ENCODE results near the gene ANTXRL.

The ANTXRL gene

GRCh38 chr10:46317370-46317769 lies 30.6 kb downstream of the ANTXRL start:
- H3K4me2 ChIP-seq: no peak overlapping the region
- H3K9ac ChIP-seq: no peak overlapping the region
- H3K4me1 ChIP-seq: no peaks in the 10 kb centered on the region
- H4K20me1 ChIP-seq: no peaks in the 10 kb centered on the region
- TF ChIP-seq Cebpa-rat (IDR thresholded peaks at IDR 0.05): no peak
- no peak overlapping the region for H3K27ac ChIP-seq
- no peaks in the 10 kb centered on the region for H3K9me3 ChIP-seq
- no peaks in the 10 kb centered on the region for H3K27me3 ChIP-seq
- H3K36me3 ChIP-seq: no peaks in the 10 kb centered on the region
- H3K4me3 ChIP-seq: no peak overlapping the region

GRCh38 chr10:46317889-46318288 lies 31.1 kb downstream of the ANTXRL start:
- Histone ChIP-seq H3K27ac (no peak overlapping the region), H3K9me3 (no peaks in the 10 kb centered on the region), H3K36me3 (no peaks in the 10 kb centered on the region), H3K4me3 (no peak overlapping the region), H3K4me2 (no peak overlapping the region), H3K27me3 (no peaks in the 10 kb centered on the region), H3K4me1 (no peaks in the 10 kb centered on the region), H3K9ac (no peak overlapping the region), H4K20me1 (no peaks in the 10 kb centered on the region)
- no peak for TF ChIP-seq Cebpa-rat (IDR thresholded peaks at IDR 0.05)

- Histone ChIP-seq H3K27ac (no peak overlapping the region), H3K4me1 (no peaks in the 10 kb centered on the region), H3K9me3 (no peaks in the 10 kb centered on the region), H3K36me3 (no peaks in the 10 kb centered on the region), H3K4me2 (no peak overlapping the region), H3K27me3 (no peaks in the 10 kb centered on the region), H4K20me1 (no peaks in the 10 kb centered on the region), H3K4me3 (no peak overlapping the region), H3K9ac (no peak overlapping the region)
- TF ChIP-seq Cebpa-rat (IDR thresholded peaks at IDR 0.05): no peak
Measured at GRCh38 chr10:46318799-46319198, 32.0 kb downstream of the ANTXRL start.

GRCh38 chr10:46319389-46319788 lies 32.6 kb downstream of the ANTXRL start:
- no peaks in the 10 kb centered on the region for H3K27me3 ChIP-seq
- H3K9ac ChIP-seq: no peak overlapping the region
- no peak overlapping the region for H3K27ac ChIP-seq
- no peak for TF ChIP-seq Cebpa-rat (IDR thresholded peaks at IDR 0.05)
- H3K36me3 ChIP-seq: no peaks in the 10 kb centered on the region
- no peaks in the 10 kb centered on the region for H4K20me1 ChIP-seq
- H3K9me3 ChIP-seq: no peaks in the 10 kb centered on the region
- no peak overlapping the region for H3K4me2 ChIP-seq
- no peaks in the 10 kb centered on the region for H3K4me1 ChIP-seq
- no peak overlapping the region for H3K4me3 ChIP-seq

- Histone ChIP-seq H3K36me3 (no peaks in the 10 kb centered on the region), H3K9me3 (no peaks in the 10 kb centered on the region), H3K27ac (no peak overlapping the region), H4K20me1 (no peaks in the 10 kb centered on the region), H3K4me3 (no peak overlapping the region), H3K9ac (no peak overlapping the region), H3K4me1 (no peaks in the 10 kb centered on the region), H3K27me3 (no peaks in the 10 kb centered on the region), H3K4me2 (no peak overlapping the region)
- no peak for TF ChIP-seq Cebpa-rat (IDR thresholded peaks at IDR 0.05)
Measured at GRCh38 chr10:46321770-46322169, 35.0 kb downstream of the ANTXRL start.

GRCh38 chr10:46323176-46323575 lies 36.4 kb downstream of the ANTXRL start:
- no peaks in the 10 kb centered on the region for H3K9me3 ChIP-seq
- H3K36me3 ChIP-seq: no peaks in the 10 kb centered on the region
- no peak for TF ChIP-seq Cebpa-rat (IDR thresholded peaks at IDR 0.05)
- H3K9ac ChIP-seq: no peak overlapping the region
- H3K27me3 ChIP-seq: no peaks in the 10 kb centered on the region
- H4K20me1 ChIP-seq: no peaks in the 10 kb centered on the region
- H3K27ac ChIP-seq: no peak overlapping the region
- no peak overlapping the region for H3K4me3 ChIP-seq
- no peaks in the 10 kb centered on the region for H3K4me1 ChIP-seq
- H3K4me2 ChIP-seq: no peak overlapping the region

- no peak overlapping the region for H3K9ac ChIP-seq
- H4K20me1 ChIP-seq: no peaks in the 10 kb centered on the region
- H3K4me3 ChIP-seq: no peak overlapping the region
- no peak overlapping the region for H3K27ac ChIP-seq
- no peak for TF ChIP-seq Cebpa-rat (IDR thresholded peaks at IDR 0.05)
- H3K4me1 ChIP-seq: no peaks in the 10 kb centered on the region
- H3K4me2 ChIP-seq: no peak overlapping the region
- no peaks in the 10 kb centered on the region for H3K9me3 ChIP-seq
- no peaks in the 10 kb centered on the region for H3K36me3 ChIP-seq
- H3K27me3 ChIP-seq: no peaks in the 10 kb centered on the region
Measured at GRCh38 chr10:46325021-46325420, 38.2 kb downstream of the ANTXRL start.

GRCh38 chr10:46326066-46326465 lies 39.3 kb downstream of the ANTXRL start:
- H3K4me2 ChIP-seq: no peak overlapping the region
- H3K9ac ChIP-seq: no peak overlapping the region
- no peak overlapping the region for H3K27ac ChIP-seq
- no peak for TF ChIP-seq Cebpa-rat (IDR thresholded peaks at IDR 0.05)
- H3K9me3 ChIP-seq: no peaks in the 10 kb centered on the region
- no peak overlapping the region for H3K4me3 ChIP-seq
- H4K20me1 ChIP-seq: no peaks in the 10 kb centered on the region
- H3K36me3 ChIP-seq: no peaks in the 10 kb centered on the region
- no peaks in the 10 kb centered on the region for H3K4me1 ChIP-seq
- no peaks in the 10 kb centered on the region for H3K27me3 ChIP-seq

GRCh38 chr10:46326971-46327370 lies 40.2 kb downstream of the ANTXRL start:
- Histone ChIP-seq H3K36me3 (no peaks in the 10 kb centered on the region), H3K9me3 (no peaks in the 10 kb centered on the region), H3K27ac (no peak overlapping the region), H3K4me2 (no peak overlapping the region), H3K4me1 (no peaks in the 10 kb centered on the region), H4K20me1 (no peaks in the 10 kb centered on the region), H3K9ac (no peak overlapping the region), H3K27me3 (no peaks in the 10 kb centered on the region), H3K4me3 (no peak overlapping the region)
- no peak for TF ChIP-seq Cebpa-rat (IDR thresholded peaks at IDR 0.05)

GRCh38 chr10:46327685-46328084 lies 40.9 kb downstream of the ANTXRL start:
- no peaks in the 10 kb centered on the region for H4K20me1 ChIP-seq
- H3K4me2 ChIP-seq: no peak overlapping the region
- no peaks in the 10 kb centered on the region for H3K36me3 ChIP-seq
- no peak overlapping the region for H3K27ac ChIP-seq
- H3K9ac ChIP-seq: no peak overlapping the region
- no peaks in the 10 kb centered on the region for H3K9me3 ChIP-seq
- H3K27me3 ChIP-seq: no peaks in the 10 kb centered on the region
- no peak for TF ChIP-seq Cebpa-rat (IDR thresholded peaks at IDR 0.05)
- no peak overlapping the region for H3K4me3 ChIP-seq
- H3K4me1 ChIP-seq: no peaks in the 10 kb centered on the region
